IPS-20b (cell line): Measurements from ENCODE around the gene EML1.

Experiments used
- H3K27ac ChIP-seq: one replicate; pipeline ENCODE4 v1.5.1; 2013; ENCODE audit warnings: low read length
- H3K27me3 ChIP-seq: 2 replicates; pipeline ENCODE4 v1.6.1; 2013; ENCODE audit warnings: mild to moderate bottlenecking, low read length, inconsistent platforms; ENCODE audit not compliant: insufficient read depth
- H3K36me3 ChIP-seq: 2 replicates; pipeline ENCODE4 v1.6.1; 2013; ENCODE audit warnings: low read depth, mild to moderate bottlenecking, inconsistent platforms, low read length, moderate library complexity; ENCODE audit not compliant: insufficient read depth
- H3K4me1 ChIP-seq: 2 replicates; pipeline ENCODE4 v1.6.1; 2013; ENCODE audit warnings: mild to moderate bottlenecking, control low read depth, inconsistent platforms, low read length, moderate library complexity; ENCODE audit not compliant: insufficient read depth
- H3K4me3 ChIP-seq: 2 replicates; pipeline ENCODE4 v1.5.1; 2013; ENCODE audit warnings: mild to moderate bottlenecking, low read length, inconsistent platforms
- H3K9ac ChIP-seq: 2 replicates; pipeline ENCODE4 v1.6.1; 2013; ENCODE audit warnings: low read depth, mild to moderate bottlenecking, inconsistent platforms, low read length, moderate library complexity
- H3K9me3 ChIP-seq: 2 replicates; pipeline ENCODE4 v1.6.1; 2013; ENCODE audit warnings: mild to moderate bottlenecking, low read depth, low read length, inconsistent platforms; ENCODE audit not compliant: insufficient read depth

The EML1 gene

DNA sequence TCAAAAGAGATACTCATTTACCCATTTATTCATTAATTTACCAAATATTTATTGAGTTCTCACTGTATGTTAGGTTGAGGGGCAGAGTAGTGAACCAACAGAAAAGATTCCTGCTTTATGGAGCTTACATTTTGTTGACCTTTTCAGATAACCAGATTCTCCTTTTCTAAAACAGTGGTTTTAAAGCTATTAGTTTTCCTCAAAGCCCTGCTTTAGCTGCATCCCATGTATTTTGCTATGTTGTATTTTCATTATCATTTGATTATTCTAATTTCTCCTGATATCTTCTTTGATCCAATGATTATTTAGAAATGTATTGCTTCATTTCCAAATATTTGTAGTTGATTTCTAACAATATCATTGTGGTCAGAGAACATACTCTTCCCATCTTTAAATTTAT is 53.6 kb downstream of the EML1 start:
- Histone ChIP-seq H3K9ac (no peak overlapping the region), H3K27me3 (no peaks in the 10 kb centered on the region)

DNA sequence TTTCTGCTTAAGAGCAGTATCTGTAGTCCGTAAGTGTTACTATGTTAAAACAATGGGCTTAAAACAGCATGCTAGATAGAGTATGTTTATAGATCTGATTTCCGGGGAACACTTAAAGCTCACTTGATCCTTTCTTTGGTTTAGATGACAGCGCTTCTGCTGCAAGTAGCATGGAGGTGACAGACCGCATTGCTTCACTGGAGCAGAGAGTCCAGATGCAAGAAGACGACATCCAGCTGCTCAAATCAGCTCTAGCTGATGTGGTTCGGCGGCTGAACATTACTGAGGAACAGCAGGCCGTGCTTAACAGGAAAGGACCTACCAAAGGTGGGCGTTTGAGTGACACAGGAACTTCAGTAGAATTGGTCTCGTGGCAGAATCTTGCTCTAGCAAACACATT is 57.5 kb downstream of the EML1 start:
- Histone ChIP-seq H3K27ac (no peak overlapping the region), H3K36me3 (peaks cover 3% of the 10 kb centered on the region; the same call in 1 of the 2 replicates), H3K27me3 (no peaks in the 10 kb centered on the region), H3K4me3 (no peak overlapping the region), H3K9ac (no peak overlapping the region), H3K9me3 (peaks cover 9% of the 10 kb centered on the region; the same call in 1 of the 2 replicates), H3K4me1 (0 out of 2 replicates have a peak, but pooled peaks cover 2% of the 10 kb centered on the region)

More for the DNA sequence above, 53.6 kb downstream of the EML1 start:
- Histone ChIP-seq H3K27ac (no peak overlapping the region), H3K36me3 (peaks cover 3% of the 10 kb centered on the region; the same call in 1 of the 2 replicates), H3K4me3 (no peak overlapping the region), H3K9me3 (peaks cover 9% of the 10 kb centered on the region; the same call in 1 of the 2 replicates), H3K4me1 (peaks cover 4% of the 10 kb centered on the region; the same call in 1 of the 2 replicates)

DNA sequence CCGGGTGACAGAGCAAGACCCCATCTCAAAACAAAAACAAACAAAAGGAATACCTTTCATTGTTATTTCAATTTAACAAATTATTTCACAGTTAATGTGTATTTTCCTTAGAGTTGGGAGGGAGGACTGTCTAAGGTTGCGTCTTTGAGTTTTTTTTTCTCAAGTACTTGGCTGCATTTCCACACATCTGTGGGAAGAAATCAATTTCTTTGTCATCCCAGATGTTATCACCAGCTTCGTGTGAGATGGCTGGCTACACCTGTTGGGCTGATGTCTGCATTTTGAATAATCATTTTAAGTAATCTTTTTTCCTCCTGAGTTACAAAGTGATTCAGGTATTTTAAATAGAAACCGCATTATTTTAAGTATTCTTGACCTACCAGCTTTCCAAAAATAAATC is 59.4 kb downstream of the EML1 start:
- H3K4me3 ChIP-seq: no peak overlapping the region
- no peaks in the 10 kb centered on the region for H3K27me3 ChIP-seq
- no peak overlapping the region for H3K27ac ChIP-seq
- no peak overlapping the region for H3K9ac ChIP-seq
- H3K4me1 ChIP-seq: 0 out of 2 replicates have a peak, but pooled peaks cover 2% of the 10 kb centered on the region
- peaks cover 3% of the 10 kb centered on the region; the same call in 1 of the 2 replicates for H3K36me3 ChIP-seq
- H3K9me3 ChIP-seq: no peaks in the 10 kb centered on the region

DNA sequence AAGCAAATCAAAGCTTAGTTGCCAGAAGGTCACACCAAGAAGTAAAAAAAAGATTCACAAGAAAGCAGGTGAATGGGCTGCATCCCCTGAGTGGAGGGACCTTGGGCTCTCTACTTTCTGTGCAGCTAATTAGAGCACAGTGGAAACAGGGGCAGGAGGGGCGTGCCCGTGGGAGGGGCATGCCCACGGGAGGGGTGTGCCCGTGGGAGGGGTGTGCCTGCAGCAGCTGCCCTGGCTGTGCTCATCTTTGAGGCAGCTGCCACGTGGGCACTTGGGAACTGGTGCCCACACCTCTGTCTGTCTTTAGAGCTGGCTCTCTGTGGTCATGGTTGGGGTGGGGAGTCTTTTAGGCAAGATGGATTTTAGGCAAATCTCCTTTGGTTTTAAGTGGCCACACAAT is 60.0 kb downstream of the EML1 start:
- H3K4me1 ChIP-seq: 0 out of 2 replicates have a peak, but pooled peaks cover 2% of the 10 kb centered on the region
- peaks cover 3% of the 10 kb centered on the region; the same call in 1 of the 2 replicates for H3K36me3 ChIP-seq
- no peaks in the 10 kb centered on the region for H3K9me3 ChIP-seq
- H3K4me3 ChIP-seq: no peak overlapping the region
- H3K27ac ChIP-seq: no peak overlapping the region
- no peaks in the 10 kb centered on the region for H3K27me3 ChIP-seq
- no peak overlapping the region for H3K9ac ChIP-seq

- Histone ChIP-seq H3K9ac (no peak overlapping the region), H3K36me3 (peaks cover 3% of the 10 kb centered on the region; the same call in 1 of the 2 replicates), H3K9me3 (no peaks in the 10 kb centered on the region), H3K4me1 (0 out of 2 replicates have a peak, but pooled peaks cover 2% of the 10 kb centered on the region), H3K27ac (no peak overlapping the region), H3K27me3 (no peaks in the 10 kb centered on the region), H3K4me3 (no peak overlapping the region)
These were observed 61.6 kb downstream of the EML1 start for GRCh38 chr14:99854831-99855230.

GRCh38 chr14:99855271-99855670 is 62.1 kb downstream of the EML1 start:
- Histone ChIP-seq H3K9me3 (no peaks in the 10 kb centered on the region), H3K27me3 (no peaks in the 10 kb centered on the region)

DNA sequence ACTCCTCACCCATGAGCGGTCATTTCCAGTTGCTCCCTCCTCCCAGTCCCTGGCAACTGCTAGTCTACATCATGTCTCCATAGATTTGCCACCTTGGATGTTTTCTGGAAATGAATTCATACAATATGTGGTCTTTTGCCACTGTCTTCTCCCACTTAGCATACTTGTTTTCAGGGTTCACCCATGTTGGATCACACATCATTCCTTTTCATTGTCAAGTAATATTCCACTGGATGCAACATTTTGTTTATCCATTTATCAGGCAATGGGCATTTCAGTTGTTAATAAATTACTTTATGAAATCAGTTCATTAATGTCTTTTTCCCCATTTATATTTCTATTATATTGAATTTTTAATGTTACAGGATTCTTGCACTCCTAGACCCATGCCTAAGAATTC is 64.3 kb downstream of the EML1 start:
- Histone ChIP-seq H3K36me3 (no peaks in the 10 kb centered on the region; the same call in 1 of the 2 replicates), H3K4me1 (0 out of 2 replicates have a peak, but pooled peaks cover 2% of the 10 kb centered on the region), H3K27me3 (no peaks in the 10 kb centered on the region), H3K4me3 (no peak overlapping the region), H3K9me3 (no peaks in the 10 kb centered on the region), H3K9ac (no peak overlapping the region), H3K27ac (no peak overlapping the region)

More at GRCh38 chr14:99855271-99855670, 62.1 kb downstream of the EML1 start:
- peaks cover 3% of the 10 kb centered on the region; the same call in 1 of the 2 replicates for H3K36me3 ChIP-seq
- no peak overlapping the region for H3K4me3 ChIP-seq
- no peak overlapping the region for H3K9ac ChIP-seq
- H3K27ac ChIP-seq: no peak overlapping the region
- H3K4me1 ChIP-seq: 0 out of 2 replicates have a peak, but pooled peaks cover 2% of the 10 kb centered on the region

DNA sequence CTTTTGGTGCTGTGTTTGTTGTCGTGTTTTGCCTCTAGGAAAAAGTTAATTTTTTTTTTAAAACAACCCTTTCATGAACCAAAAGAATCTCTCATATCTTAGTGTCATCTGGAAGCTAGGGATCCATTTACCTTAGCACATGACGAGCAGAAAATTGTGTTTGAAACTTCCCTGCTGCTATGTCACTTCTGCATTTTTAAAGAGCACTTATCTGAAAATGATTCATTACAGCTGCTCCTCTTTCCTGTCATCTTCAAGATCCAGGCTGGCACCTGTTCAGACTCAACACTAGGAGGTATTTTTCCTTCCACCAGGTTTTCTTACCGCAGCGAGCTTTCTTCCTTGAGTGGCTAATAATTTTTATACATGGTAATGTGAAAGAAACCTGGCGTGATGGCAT is 67.0 kb downstream of the EML1 start:
- Histone ChIP-seq H3K4me3 (no peak overlapping the region), H3K27ac (no peak overlapping the region), H3K36me3 (peaks cover under 1% of the 10 kb centered on the region), H3K4me1 (no peaks in the 10 kb centered on the region), H3K27me3 (no peaks in the 10 kb centered on the region), H3K9me3 (no peaks in the 10 kb centered on the region; the same call in none of the 2 replicates), H3K9ac (no peak overlapping the region)

GRCh38 chr14:99862136-99862535 is 68.9 kb downstream of the EML1 start:
- H3K27me3 ChIP-seq: no peaks in the 10 kb centered on the region
- no peak overlapping the region for H3K9ac ChIP-seq

GRCh38 chr14:99863059-99863458 is 69.8 kb downstream of the EML1 start:
- Histone ChIP-seq H3K9ac (no peak overlapping the region), H3K9me3 (no peaks in the 10 kb centered on the region; the same call in none of the 2 replicates), H3K4me3 (no peak overlapping the region), H3K27ac (no peak overlapping the region), H3K36me3 (peaks cover 9% of the 10 kb centered on the region), H3K27me3 (no peaks in the 10 kb centered on the region), H3K4me1 (no peaks in the 10 kb centered on the region)

More at GRCh38 chr14:99862136-99862535, 68.9 kb downstream of the EML1 start:
- Histone ChIP-seq H3K36me3 (peaks cover 9% of the 10 kb centered on the region), H3K27ac (no peak overlapping the region), H3K4me1 (no peaks in the 10 kb centered on the region), H3K4me3 (no peak overlapping the region), H3K9me3 (no peaks in the 10 kb centered on the region; the same call in none of the 2 replicates)

- Histone ChIP-seq H3K27me3 (no peaks in the 10 kb centered on the region), H3K4me3 (no peak overlapping the region), H3K9me3 (no peaks in the 10 kb centered on the region; the same call in none of the 2 replicates), H3K27ac (no peak overlapping the region), H3K36me3 (peaks cover 9% of the 10 kb centered on the region), H3K9ac (no peak overlapping the region), H3K4me1 (no peaks in the 10 kb centered on the region)
These were observed 72.2 kb downstream of the EML1 start for GRCh38 chr14:99865408-99865807.

DNA sequence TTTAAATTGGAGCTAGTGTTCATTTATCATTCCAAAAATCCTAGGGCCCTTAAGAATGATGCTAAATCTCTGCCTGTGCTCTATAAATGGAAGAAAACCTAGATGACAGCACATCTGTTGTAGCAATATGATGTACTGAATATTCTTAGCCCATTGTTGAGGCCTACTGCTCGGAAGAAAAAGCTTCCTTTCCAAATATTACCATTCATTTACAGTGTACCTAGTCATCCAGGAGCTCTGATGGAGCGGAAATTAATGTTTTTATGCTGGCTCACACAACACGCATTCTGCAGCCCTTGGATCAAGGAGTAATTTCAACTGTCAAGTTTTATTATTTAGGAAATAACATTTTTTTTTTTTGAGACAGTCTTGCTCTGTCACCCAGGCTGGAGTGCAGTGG is 77.4 kb downstream of the EML1 start:
- no peaks in the 10 kb centered on the region for H3K9me3 ChIP-seq
- H3K27me3 ChIP-seq: peaks cover 13% of the 10 kb centered on the region; the same call in 1 of the 2 replicates
- H3K36me3 ChIP-seq: peaks cover 4% of the 10 kb centered on the region
- peaks cover 40% of the 10 kb centered on the region for H3K4me1 ChIP-seq
- no peak overlapping the region for H3K27ac ChIP-seq
- no peak overlapping the region for H3K4me3 ChIP-seq
- H3K9ac ChIP-seq: no peak overlapping the region
